Sigmoid colon (tissue), 7 donors: Measurements from ENCODE around the gene CFAP57. TPM values are rescaled to one million over a fixed set of nuclear protein-coding genes. Genes with fewer than 3 reads are reported as not detected.

Experiments
- DNase-seq: peaks from one replicate; pipeline ENCODE4 v3.0.0-alpha.2; 2019
- H3K27ac ChIP-seq, 4 donors: fragments of 200-600 bp; sonication (generic); one replicate each; pipeline ENCODE4 v1.5.1; 2016 to 2019; ENCODE audit warnings: mild to moderate bottlenecking in 1 of 4
- H3K27me3 ChIP-seq, 3 donors: fragments of 200-600 bp; sonication (generic); one replicate each; pipeline ENCODE4 v1.5.1; 2019; ENCODE audit warnings: mild to moderate bottlenecking in 1 of 3
- H3K36me3 ChIP-seq, 4 donors: fragments of 200-600 bp; sonication (generic); one replicate each; pipeline ENCODE4 v1.5.1; 2016 to 2019
- H3K4me1 ChIP-seq, 4 donors: fragments of 200-600 bp; sonication (generic); one replicate each; pipeline ENCODE4 v1.5.1; 2017 to 2019
- H3K4me3 ChIP-seq, 4 donors: fragments of 200-600 bp; sonication (generic); one replicate each; pipeline ENCODE4 v1.5.1; 2017 to 2019; ENCODE audit warnings: mild to moderate bottlenecking in 2 of 4, moderate library complexity in 1 of 4
- H3K9me3 ChIP-seq, 4 donors: fragments of 200-600 bp in 3 of 4; sonication (generic) in 3 of 4; one replicate each; pipeline versions ENCODE4 v1.5.1 to v1.6.1; 2013 to 2019
- EP300 ChIP-seq, 4 donors: sonication (generic); formaldehyde crosslinking; IDR thresholded peaks; one replicate each; pipeline ENCODE4 v1.6.1; 2017; ENCODE audit warnings: antibody characterized with exemption in 4 of 4
- POLR2A ChIP-seq, 2 donors: fragments of 450-650 bp; IDR thresholded peaks; one replicate each; pipeline ENCODE4 v1.6.1; 2016; ENCODE audit warnings: antibody characterized with exemption in 2 of 2, mild to moderate bottlenecking in 2 of 2, moderate library complexity in 2 of 2
- POLR2AphosphoS5 ChIP-seq, 4 donors: sonication (generic); formaldehyde crosslinking; IDR thresholded peaks; one replicate each; pipeline ENCODE4 v1.6.1; 2017; ENCODE audit warnings: antibody characterized with exemption in 4 of 4
- WGBS, 2 donors: extraction: QIAGEN DNeasy Blood & Tissue Kit; methylation state at CpG; one replicate each; pipeline ENCODE4 v1.1.7; 2013; 5-methylcytosine and 5-hydroxymethylcytosine counted together
- intact Hi-C: fragments of 100-400 bp; cut with DNase I; formaldehyde crosslinking; loops from one replicate; pipeline ENCODE4 v1.15.1; 2023
- polyA plus RNA-seq, 3 donors: library from polyadenylated mRNA; stranded (reverse); fragments of 200-250 nt; gene quantifications; one replicate each; pipeline ENCODE4 v1.2.3, GENCODE V29; 2013
- total RNA-seq, 4 donors: library from RNA; depleted of rRNA; stranded (reverse); fragments of >200 nt; gene quantifications; one replicate each; pipeline ENCODE4 v1.1.0, GENCODE V29; 2016
- TF ChIP-seq, protein P1 (sequence below), 4 experiments: fragments of 450-650 bp in 3 of 4; fragments of 200-600 bp in 1 of 4; IDR thresholded peaks; one replicate each; pipeline ENCODE4 v1.5.1; 2016 to 2019; ENCODE audit warnings: antibody characterized with exemption in 4 of 4, mild to moderate bottlenecking in 3 of 4, moderate library complexity in 2 of 4
- donor health status: healthy with polysubstance abuse.
- donor health status: Bipolar disorder and iron deficiency.
- donor health status: healthy.

CFAP57 gene
- total and polyA plus RNA-seq, 7 donors, result under 0.01 to 0.06 TPM; not detected in 5

GRCh38 chr1:43282220-43283195 lies 110.4 kb downstream of the CFAP57 start:
- TF ChIP-seq, protein P1, sequence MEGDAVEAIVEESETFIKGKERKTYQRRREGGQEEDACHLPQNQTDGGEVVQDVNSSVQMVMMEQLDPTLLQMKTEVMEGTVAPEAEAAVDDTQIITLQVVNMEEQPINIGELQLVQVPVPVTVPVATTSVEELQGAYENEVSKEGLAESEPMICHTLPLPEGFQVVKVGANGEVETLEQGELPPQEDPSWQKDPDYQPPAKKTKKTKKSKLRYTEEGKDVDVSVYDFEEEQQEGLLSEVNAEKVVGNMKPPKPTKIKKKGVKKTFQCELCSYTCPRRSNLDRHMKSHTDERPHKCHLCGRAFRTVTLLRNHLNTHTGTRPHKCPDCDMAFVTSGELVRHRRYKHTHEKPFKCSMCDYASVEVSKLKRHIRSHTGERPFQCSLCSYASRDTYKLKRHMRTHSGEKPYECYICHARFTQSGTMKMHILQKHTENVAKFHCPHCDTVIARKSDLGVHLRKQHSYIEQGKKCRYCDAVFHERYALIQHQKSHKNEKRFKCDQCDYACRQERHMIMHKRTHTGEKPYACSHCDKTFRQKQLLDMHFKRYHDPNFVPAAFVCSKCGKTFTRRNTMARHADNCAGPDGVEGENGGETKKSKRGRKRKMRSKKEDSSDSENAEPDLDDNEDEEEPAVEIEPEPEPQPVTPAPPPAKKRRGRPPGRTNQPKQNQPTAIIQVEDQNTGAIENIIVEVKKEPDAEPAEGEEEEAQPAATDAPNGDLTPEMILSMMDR (IDR thresholded peaks at IDR 0.05), result no peak
- no peak for TF ChIP-seq POLR2A (IDR thresholded peaks at IDR 0.05)
- WGBS, 2 donors, result 84 to 89% methylated on average over 15 of the region's 15 CpGs
- intact Hi-C loops, result no loop called here

DNA sequence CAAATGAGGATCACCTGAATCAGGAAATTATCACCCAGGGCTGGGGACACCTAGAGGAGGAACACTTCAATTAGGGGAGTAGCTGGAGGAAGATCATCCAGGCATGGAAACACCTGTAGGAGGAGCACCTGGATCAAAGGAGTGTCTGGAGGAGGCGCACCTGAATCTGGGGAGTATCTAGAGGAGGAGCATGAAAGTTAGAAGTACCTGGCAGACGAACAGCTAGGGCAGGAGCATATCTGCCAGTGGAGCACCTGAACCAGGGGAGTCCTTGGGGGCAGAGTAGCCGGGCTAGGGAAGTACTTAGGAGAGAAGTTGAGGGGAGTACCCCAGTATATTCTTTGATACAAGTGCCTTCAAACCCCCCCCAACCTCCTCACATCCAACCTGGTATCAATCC lies 111.9 kb downstream of the CFAP57 start:
- intact Hi-C loops, result no loop called here
- Histone ChIP-seq H3K4me1 (no peaks in the 10 kb centered on the region), H3K27me3 (peaks cover 0 to 4% (median 3%) of the 10 kb centered on the region in 3 donors), H3K4me3 (no peak overlapping the region), H3K36me3 (no peaks in the 10 kb centered on the region), H3K27ac (no peak overlapping the region), H3K9me3 (no peaks in the 10 kb centered on the region)
- WGBS, 2 donors, result 34 to 72% methylated on average over 3 of the region's 3 CpGs
- TF ChIP-seq POLR2A (IDR thresholded peaks at IDR 0.05) (no peak), EP300 (IDR thresholded peaks at IDR 0.05) (no peak), POLR2AphosphoS5 (IDR thresholded peaks at IDR 0.05) (no peak)
- TF ChIP-seq, protein P1 (IDR thresholded peaks at IDR 0.05), result no peak
- peak; percentile 42 for DNase-seq

More at GRCh38 chr1:43282220-43283195, 110.4 kb downstream of the CFAP57 start:
- Histone ChIP-seq H3K9me3 (no peaks in the 10 kb centered on the region), H3K4me1 (no peaks in the 10 kb centered on the region), H3K4me3 (no peak overlapping the region), H3K36me3 (no peaks in the 10 kb centered on the region), H3K27ac (no peak overlapping the region), H3K27me3 (peaks cover 0 to 4% (median 3%) of the 10 kb centered on the region in 3 donors)
- DNase-seq, result peak; percentile 55

DNA sequence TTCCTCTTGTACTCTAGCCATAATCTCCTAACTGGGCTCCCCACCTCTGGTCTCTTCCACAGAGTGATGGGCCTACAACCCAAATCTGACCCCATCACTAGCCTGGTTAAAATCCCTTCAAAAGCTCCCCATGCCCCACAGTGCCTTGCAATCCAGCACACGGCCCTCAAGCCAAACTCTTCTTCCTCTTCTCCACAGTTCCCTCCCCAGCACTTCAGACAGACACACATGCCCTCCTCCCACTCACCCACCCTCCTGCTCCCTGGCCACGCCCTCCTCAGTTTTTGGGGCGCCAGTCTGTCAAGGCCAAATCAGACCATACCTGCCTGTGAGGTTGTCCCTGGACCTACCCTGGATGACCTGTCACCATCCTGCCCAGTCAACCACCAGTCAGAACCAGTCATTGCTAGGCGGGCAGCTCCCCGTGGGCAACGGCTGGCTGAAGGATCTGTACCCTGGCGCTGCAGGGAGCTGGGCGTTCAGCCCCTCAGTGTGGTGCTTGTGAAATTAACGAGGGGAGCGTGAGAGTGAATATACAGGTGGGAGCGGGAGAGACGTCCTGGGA lies 112.5 kb downstream of the CFAP57 start:
- 15 to 64% methylated on average over 12 of the region's 12 CpGs for WGBS, 2 donors
- H3K27ac ChIP-seq, result no peak overlapping the region
- peak; percentile 32 for DNase-seq

GRCh38 chr1:43285269-43285990 lies 113.3 kb downstream of the CFAP57 start, which contains the start of gene C1orf210:
Gene C1orf210, minus strand, starts transcription at chr1:43285581. Its CDS starts 2,311 bp downstream, at chr1:43283270.
- Histone ChIP-seq H3K4me1 (no peaks in the 10 kb centered on the region), H3K27me3 (peaks cover 0 to 4% (median 3%) of the 10 kb centered on the region in 3 donors), H3K36me3 (no peaks in the 10 kb centered on the region), H3K4me3 (peak within 1 kb of the TSS in 1 of 4 donors; percentile 7), H3K27ac (no peak within 1 kb of the TSS), H3K9me3 (no peaks in the 10 kb centered on the region)
- intact Hi-C loops, result no loop called here
- peak; percentile 60 for DNase-seq
- TF ChIP-seq EP300 (IDR thresholded peaks at IDR 0.05) (no peak), POLR2AphosphoS5 (IDR thresholded peaks at IDR 0.05) (no peak), POLR2A (IDR thresholded peaks at IDR 0.05) (peak in 1 of 2 donors; percentile 48)
- TF ChIP-seq, protein P1 (IDR thresholded peaks at IDR 0.05), result peak in 1 of 4 experiments; percentile 32
- 10 to 44% methylated on average over 19 of the region's 19 CpGs for WGBS, 2 donors

More for the DNA sequence above, 112.5 kb downstream of the CFAP57 start:
- H3K4me1 ChIP-seq, result no peaks in the 10 kb centered on the region
- TF ChIP-seq EP300 (IDR thresholded peaks at IDR 0.05), result no peak
- TF ChIP-seq, protein P1 (IDR thresholded peaks at IDR 0.05), result no peak
- no peak for TF ChIP-seq POLR2AphosphoS5 (IDR thresholded peaks at IDR 0.05)
- no peak for TF ChIP-seq POLR2A (IDR thresholded peaks at IDR 0.05)
- intact Hi-C loops, result no loop called here
- no peaks in the 10 kb centered on the region for H3K36me3 ChIP-seq
- H3K4me3 ChIP-seq, result peak overlapping the region in 1 of 4 donors; percentile 7
- peaks cover 0 to 4% (median 3%) of the 10 kb centered on the region in 3 donors for H3K27me3 ChIP-seq
- no peaks in the 10 kb centered on the region for H3K9me3 ChIP-seq
